Measurements from ENCODE around the gene AVP. TPM values are rescaled to one million over a fixed set of nuclear protein-coding genes. Genes with fewer than 3 reads are reported as not detected.

The AVP gene
- total and polyA plus RNA-seq, 4 donors = 2.5 TPM; not detected in 3

DNA sequence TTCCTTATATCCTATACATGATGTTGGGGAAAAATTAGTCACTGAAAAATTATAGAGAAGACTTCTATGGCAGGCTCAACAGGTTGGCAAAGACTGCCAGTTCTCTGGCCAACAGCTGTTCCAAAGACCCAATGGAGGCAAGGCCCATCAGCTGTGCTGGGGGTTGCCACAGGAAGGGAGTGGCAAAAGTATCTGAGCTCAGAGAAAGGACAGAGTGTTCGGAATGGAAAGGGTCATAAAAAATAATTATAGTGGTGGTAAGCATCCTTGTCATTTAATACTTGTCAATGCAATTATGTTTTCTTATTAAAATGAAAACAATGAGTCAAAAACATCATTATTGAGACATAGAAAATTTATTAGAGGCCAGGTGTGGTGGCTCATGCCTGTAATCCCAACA is 39.0 kb upstream of the AVP start:
- Histone ChIP-seq H3K4me3 (ENCODE audit: low read depth in 1 of 3, low read length in 3 of 3) (no peak overlapping the region), H3K27ac (ENCODE audit: low read depth in 1 of 2, low read length in 2 of 2) (no peak overlapping the region), H3K27me3 (ENCODE audit: control insufficient read depth in 4 of 4, insufficient read depth in 4 of 4, low read length in 3 of 4) (no peaks in the 10 kb centered on the region), H3K4me1 (ENCODE audit: control insufficient read depth in 4 of 4, insufficient read depth in 4 of 4, low read length in 3 of 4) (peaks cover 0 to 2% (median 0%) of the 10 kb centered on the region in 4 donors), H3K9me3 (ENCODE audit: control insufficient read depth in 4 of 4, low read length in 3 of 4) (no peaks in the 10 kb centered on the region), H3K9ac (ENCODE audit: low read depth in 1 of 2, low read length in 2 of 2) (no peak overlapping the region), H3K36me3 (ENCODE audit: control insufficient read depth in 4 of 4, insufficient read depth in 3 of 4, low read depth in 1 of 4, low read length in 3 of 4) (peaks cover 3 to 18% (median 12%) of the 10 kb centered on the region in 4 donors)
- WGBS = 93% methylated on average over 1 of the region's 1 CpG
- DNase-seq (ENCODE audit: low spot score) = no peak
- TF ChIP-seq FOXA1 (IDR thresholded peaks at IDR 0.05) (no peak), RAD21 (IDR thresholded peaks at IDR 0.05) (no peak), HNF4A (conservative IDR thresholded peaks at IDR 0.05) (no peak), HNF4G (IDR thresholded peaks at IDR 0.05) (no peak), JUND (IDR thresholded peaks at IDR 0.05) (no peak), GABPA (IDR thresholded peaks at IDR 0.05 in 1 of 2, conservative IDR thresholded peaks at IDR 0.05 in 1 of 2) (no peak), FOXA2 (IDR thresholded peaks at IDR 0.05) (no peak), EGR1 (IDR thresholded peaks at IDR 0.05; ENCODE audit: low read depth in 2 of 2) (no peak), SP1 (IDR thresholded peaks at IDR 0.05) (no peak), YY1 (IDR thresholded peaks at IDR 0.05) (no peak), RXRA (IDR thresholded peaks at IDR 0.05) (no peak)
- TF ChIP-seq, protein P1, sequence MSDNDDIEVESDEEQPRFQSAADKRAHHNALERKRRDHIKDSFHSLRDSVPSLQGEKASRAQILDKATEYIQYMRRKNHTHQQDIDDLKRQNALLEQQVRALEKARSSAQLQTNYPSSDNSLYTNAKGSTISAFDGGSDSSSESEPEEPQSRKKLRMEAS (IDR thresholded peaks at IDR 0.05) = no peak
- TF ChIP-seq, protein P2, sequence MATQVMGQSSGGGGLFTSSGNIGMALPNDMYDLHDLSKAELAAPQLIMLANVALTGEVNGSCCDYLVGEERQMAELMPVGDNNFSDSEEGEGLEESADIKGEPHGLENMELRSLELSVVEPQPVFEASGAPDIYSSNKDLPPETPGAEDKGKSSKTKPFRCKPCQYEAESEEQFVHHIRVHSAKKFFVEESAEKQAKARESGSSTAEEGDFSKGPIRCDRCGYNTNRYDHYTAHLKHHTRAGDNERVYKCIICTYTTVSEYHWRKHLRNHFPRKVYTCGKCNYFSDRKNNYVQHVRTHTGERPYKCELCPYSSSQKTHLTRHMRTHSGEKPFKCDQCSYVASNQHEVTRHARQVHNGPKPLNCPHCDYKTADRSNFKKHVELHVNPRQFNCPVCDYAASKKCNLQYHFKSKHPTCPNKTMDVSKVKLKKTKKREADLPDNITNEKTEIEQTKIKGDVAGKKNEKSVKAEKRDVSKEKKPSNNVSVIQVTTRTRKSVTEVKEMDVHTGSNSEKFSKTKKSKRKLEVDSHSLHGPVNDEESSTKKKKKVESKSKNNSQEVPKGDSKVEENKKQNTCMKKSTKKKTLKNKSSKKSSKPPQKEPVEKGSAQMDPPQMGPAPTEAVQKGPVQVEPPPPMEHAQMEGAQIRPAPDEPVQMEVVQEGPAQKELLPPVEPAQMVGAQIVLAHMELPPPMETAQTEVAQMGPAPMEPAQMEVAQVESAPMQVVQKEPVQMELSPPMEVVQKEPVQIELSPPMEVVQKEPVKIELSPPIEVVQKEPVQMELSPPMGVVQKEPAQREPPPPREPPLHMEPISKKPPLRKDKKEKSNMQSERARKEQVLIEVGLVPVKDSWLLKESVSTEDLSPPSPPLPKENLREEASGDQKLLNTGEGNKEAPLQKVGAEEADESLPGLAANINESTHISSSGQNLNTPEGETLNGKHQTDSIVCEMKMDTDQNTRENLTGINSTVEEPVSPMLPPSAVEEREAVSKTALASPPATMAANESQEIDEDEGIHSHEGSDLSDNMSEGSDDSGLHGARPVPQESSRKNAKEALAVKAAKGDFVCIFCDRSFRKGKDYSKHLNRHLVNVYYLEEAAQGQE (IDR thresholded peaks at IDR 0.05) = no peak
- TF ChIP-seq, protein P3, sequence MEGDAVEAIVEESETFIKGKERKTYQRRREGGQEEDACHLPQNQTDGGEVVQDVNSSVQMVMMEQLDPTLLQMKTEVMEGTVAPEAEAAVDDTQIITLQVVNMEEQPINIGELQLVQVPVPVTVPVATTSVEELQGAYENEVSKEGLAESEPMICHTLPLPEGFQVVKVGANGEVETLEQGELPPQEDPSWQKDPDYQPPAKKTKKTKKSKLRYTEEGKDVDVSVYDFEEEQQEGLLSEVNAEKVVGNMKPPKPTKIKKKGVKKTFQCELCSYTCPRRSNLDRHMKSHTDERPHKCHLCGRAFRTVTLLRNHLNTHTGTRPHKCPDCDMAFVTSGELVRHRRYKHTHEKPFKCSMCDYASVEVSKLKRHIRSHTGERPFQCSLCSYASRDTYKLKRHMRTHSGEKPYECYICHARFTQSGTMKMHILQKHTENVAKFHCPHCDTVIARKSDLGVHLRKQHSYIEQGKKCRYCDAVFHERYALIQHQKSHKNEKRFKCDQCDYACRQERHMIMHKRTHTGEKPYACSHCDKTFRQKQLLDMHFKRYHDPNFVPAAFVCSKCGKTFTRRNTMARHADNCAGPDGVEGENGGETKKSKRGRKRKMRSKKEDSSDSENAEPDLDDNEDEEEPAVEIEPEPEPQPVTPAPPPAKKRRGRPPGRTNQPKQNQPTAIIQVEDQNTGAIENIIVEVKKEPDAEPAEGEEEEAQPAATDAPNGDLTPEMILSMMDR (IDR thresholded peaks at IDR 0.05; ENCODE audit: low read depth, low read length, missing input control) = no peak
- TF ChIP-seq, protein P4, sequence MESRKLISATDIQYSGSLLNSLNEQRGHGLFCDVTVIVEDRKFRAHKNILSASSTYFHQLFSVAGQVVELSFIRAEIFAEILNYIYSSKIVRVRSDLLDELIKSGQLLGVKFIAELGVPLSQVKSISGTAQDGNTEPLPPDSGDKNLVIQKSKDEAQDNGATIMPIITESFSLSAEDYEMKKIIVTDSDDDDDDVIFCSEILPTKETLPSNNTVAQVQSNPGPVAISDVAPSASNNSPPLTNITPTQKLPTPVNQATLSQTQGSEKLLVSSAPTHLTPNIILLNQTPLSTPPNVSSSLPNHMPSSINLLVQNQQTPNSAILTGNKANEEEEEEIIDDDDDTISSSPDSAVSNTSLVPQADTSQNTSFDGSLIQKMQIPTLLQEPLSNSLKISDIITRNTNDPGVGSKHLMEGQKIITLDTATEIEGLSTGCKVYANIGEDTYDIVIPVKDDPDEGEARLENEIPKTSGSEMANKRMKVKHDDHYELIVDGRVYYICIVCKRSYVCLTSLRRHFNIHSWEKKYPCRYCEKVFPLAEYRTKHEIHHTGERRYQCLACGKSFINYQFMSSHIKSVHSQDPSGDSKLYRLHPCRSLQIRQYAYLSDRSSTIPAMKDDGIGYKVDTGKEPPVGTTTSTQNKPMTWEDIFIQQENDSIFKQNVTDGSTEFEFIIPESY (IDR thresholded peaks at IDR 0.05) = no peak

DNA sequence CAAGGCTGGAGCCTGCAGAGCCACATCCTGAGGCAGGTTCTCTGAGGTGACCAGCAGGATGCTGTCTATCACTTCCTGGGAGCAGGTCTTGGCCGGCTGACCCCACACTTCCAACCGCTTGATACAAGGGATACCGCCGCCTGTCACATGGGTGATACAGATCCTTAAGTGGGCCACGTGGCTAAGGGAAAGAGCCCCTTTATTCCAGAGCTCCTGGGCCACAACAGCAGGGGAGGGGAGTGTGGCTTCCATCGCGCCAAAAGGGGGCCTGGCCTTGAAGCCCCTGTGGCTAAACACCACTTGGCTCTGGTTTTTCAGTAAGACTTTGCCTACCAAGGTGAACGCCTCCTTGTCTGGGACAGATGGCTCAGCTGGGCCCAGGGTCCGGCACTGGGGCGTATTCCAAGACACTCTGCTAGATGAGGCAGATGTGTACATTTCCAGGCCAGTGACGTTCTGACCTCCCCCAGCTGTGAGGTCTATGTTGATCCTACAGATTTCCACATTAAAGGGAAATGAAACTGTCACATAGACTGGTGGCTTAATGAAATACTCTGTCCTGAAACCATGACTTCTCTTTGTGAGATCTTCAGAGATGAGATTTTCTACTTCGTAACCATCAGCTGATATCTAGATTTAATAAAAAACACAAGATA is 37.6 kb upstream of the AVP start:
- DNase-seq (ENCODE audit: low spot score) = no peak
- H3K9me3 ChIP-seq (ENCODE audit: control insufficient read depth in 4 of 4, low read length in 3 of 4) = no peaks in the 10 kb centered on the region
- no peak overlapping the region for H3K27ac ChIP-seq (ENCODE audit: low read depth in 1 of 2, low read length in 2 of 2)
- peaks cover 3 to 18% (median 12%) of the 10 kb centered on the region in 4 donors for H3K36me3 ChIP-seq (ENCODE audit: control insufficient read depth in 4 of 4, insufficient read depth in 3 of 4, low read depth in 1 of 4, low read length in 3 of 4)
- H3K9ac ChIP-seq (ENCODE audit: low read depth in 1 of 2, low read length in 2 of 2) = no peak overlapping the region
- 95% methylated on average over 12 of the region's 12 CpGs for WGBS
- H3K4me1 ChIP-seq (ENCODE audit: control insufficient read depth in 4 of 4, insufficient read depth in 4 of 4, low read length in 3 of 4) = peaks cover 0 to 6% (median under 1%) of the 10 kb centered on the region in 4 donors
- no peaks in the 10 kb centered on the region for H3K27me3 ChIP-seq (ENCODE audit: control insufficient read depth in 4 of 4, insufficient read depth in 4 of 4, low read length in 3 of 4)
- H3K4me3 ChIP-seq (ENCODE audit: low read depth in 1 of 3, low read length in 3 of 3) = no peak overlapping the region
- no peak for TF ChIP-seq RXRA (IDR thresholded peaks at IDR 0.05)
- TF ChIP-seq TAF1 (conservative IDR thresholded peaks at IDR 0.05) = no peak
- TF ChIP-seq, protein P3 (IDR thresholded peaks at IDR 0.05; ENCODE audit: low read depth, low read length, missing input control) = no peak
- no peak for TF ChIP-seq JUND (IDR thresholded peaks at IDR 0.05)
- TF ChIP-seq NR2F2 (IDR thresholded peaks at IDR 0.05) = no peak
- no peak for TF ChIP-seq YY1 (IDR thresholded peaks at IDR 0.05)
- TF ChIP-seq EGR1 (IDR thresholded peaks at IDR 0.05; ENCODE audit: low read depth in 2 of 2) = no peak
- TF ChIP-seq, protein P2 (IDR thresholded peaks at IDR 0.05) = no peak
- no peak for TF ChIP-seq FOXA2 (IDR thresholded peaks at IDR 0.05)
- TF ChIP-seq, protein P5, sequence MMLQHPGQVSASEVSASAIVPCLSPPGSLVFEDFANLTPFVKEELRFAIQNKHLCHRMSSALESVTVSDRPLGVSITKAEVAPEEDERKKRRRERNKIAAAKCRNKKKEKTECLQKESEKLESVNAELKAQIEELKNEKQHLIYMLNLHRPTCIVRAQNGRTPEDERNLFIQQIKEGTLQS (IDR thresholded peaks at IDR 0.05) = no peak
